ENCODE results near the gene RNF32.

Gene RNF32

DNA sequence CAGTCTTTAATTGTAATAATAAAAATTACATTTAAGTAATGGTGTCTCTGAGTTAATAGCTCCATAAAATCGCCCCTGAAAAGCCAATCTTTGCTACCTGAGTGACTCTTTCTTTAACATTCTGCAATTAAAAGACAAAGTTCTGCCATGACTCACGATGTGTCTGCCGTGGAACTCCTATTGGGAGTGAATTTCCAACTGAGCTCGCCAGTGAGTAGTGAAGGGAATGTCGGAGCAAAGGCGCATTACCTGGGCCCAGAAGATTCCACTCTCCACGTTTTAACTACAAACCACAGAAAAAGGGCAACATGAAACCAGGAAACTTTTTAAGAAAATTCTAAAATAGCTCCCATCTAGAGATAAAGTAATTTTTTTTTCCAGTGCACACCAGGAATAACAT lies 36.9 kb upstream of the RNF32 start:
- TF ChIP-seq RAD21 (IDR thresholded peaks at IDR 0.05; ENCODE audit: low read depth) = no peak
- TF ChIP-seq, protein P1, sequence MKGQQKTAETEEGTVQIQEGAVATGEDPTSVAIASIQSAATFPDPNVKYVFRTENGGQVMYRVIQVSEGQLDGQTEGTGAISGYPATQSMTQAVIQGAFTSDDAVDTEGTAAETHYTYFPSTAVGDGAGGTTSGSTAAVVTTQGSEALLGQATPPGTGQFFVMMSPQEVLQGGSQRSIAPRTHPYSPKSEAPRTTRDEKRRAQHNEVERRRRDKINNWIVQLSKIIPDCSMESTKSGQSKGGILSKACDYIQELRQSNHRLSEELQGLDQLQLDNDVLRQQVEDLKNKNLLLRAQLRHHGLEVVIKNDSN (IDR thresholded peaks at IDR 0.05) = no peak
- no peak for TF ChIP-seq EP300 (IDR thresholded peaks at IDR 0.05; ENCODE audit: borderline replicate concordance)
- no peak for TF ChIP-seq EGR1 (IDR thresholded peaks at IDR 0.05)

GRCh38 chr7:156604311-156604710 lies 36.3 kb upstream of the RNF32 start:
- TF ChIP-seq TEAD4 (IDR thresholded peaks at IDR 0.05) = no peak
- no peak for TF ChIP-seq CEBPB (IDR thresholded peaks at IDR 0.05)

GRCh38 chr7:156604836-156605695 lies 35.5 kb upstream of the RNF32 start:
- TF ChIP-seq ZBTB7A (IDR thresholded peaks at IDR 0.05; ENCODE audit: low read depth) = no peak
- no peak for TF ChIP-seq NFIC (IDR thresholded peaks at IDR 0.05)
- TF ChIP-seq, protein P2, sequence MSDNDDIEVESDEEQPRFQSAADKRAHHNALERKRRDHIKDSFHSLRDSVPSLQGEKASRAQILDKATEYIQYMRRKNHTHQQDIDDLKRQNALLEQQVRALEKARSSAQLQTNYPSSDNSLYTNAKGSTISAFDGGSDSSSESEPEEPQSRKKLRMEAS (IDR thresholded peaks at IDR 0.05) = no peak
- no peak for TF ChIP-seq TAF1 (IDR thresholded peaks at IDR 0.05; ENCODE audit: low read depth)
- TF ChIP-seq, protein P1 (IDR thresholded peaks at IDR 0.05) = no peak
- no peak for TF ChIP-seq CREB1 (IDR thresholded peaks at IDR 0.05; ENCODE audit: low read depth)

DNA sequence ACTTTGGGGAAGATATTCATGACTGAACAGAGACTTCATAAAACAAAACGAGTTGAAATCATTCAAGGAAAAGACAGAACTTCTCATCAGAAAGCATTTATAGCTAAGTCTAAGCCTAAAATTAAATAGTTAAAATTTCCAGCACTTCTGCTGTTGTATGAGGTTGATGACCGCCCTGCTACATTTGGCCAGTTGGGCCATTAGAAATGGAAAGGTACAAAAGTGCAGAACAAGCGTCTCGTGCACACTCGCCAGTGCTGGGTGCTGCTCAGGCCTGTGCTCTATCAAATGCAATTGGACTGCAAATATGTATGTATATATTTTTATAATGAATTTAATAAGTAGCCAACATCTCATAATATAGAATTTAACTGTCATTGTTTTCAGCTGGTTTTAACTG lies 34.4 kb upstream of the RNF32 start:
- TF ChIP-seq, protein P2 (IDR thresholded peaks at IDR 0.05) = no peak
- TF ChIP-seq NFIC (IDR thresholded peaks at IDR 0.05) = no peak
- TF ChIP-seq TEAD4 (IDR thresholded peaks at IDR 0.05) = no peak

DNA sequence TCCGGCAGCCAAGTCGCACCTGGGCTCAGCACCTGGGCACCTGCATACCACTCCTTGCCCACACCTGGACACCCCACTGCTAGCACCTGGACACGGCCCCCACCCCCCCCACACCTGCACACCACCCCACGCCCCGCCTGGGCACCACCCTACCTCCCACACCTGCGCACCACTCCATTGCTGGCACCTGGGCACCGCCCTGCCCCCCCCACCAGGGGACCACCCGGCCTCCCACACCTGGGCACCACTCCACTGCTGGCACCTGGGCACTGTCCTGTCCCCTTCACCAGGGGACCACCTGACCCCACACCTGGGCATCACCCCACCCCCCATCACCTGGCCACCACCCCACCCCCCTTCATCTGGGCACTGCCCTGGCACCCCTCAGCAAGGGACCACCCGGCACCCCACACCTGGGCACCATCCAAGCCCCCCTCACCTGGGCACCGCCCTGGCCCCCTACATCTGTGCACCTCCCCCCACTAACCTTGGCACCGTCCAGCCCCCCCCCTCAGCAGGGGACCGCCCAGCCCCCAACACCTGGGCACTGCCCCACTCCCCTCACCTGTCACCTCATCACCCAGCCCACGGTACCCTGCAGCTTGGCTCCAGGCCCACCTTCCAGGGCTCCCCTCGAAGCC lies 33.8 kb upstream of the RNF32 start:
- TF ChIP-seq CREB1 (IDR thresholded peaks at IDR 0.05; ENCODE audit: low read depth) (no peak), TEAD4 (IDR thresholded peaks at IDR 0.05) (no peak)
- TF ChIP-seq, protein P1 (IDR thresholded peaks at IDR 0.05) = no peak

- no peak for TF ChIP-seq EGR1 (IDR thresholded peaks at IDR 0.05)
- TF ChIP-seq EP300 (IDR thresholded peaks at IDR 0.05; ENCODE audit: borderline replicate concordance) = no peak
- no peak for TF ChIP-seq NFIC (IDR thresholded peaks at IDR 0.05)
- TF ChIP-seq TCF12 (IDR thresholded peaks at IDR 0.05; ENCODE audit: low read depth) = no peak
- TF ChIP-seq YY1 (IDR thresholded peaks at IDR 0.05; ENCODE audit: low read depth) = no peak
- TF ChIP-seq TEAD4 (IDR thresholded peaks at IDR 0.05) = no peak
- TF ChIP-seq, protein P2 (IDR thresholded peaks at IDR 0.05) = no peak
Measured at GRCh38 chr7:156607332-156608172, 33.0 kb upstream of the RNF32 start.

GRCh38 chr7:156608173-156608478 lies 32.4 kb upstream of the RNF32 start:
- no peak for TF ChIP-seq YY1 (IDR thresholded peaks at IDR 0.05; ENCODE audit: low read depth)
- TF ChIP-seq, protein P1 (IDR thresholded peaks at IDR 0.05) = no peak
- no peak for TF ChIP-seq EP300 (IDR thresholded peaks at IDR 0.05; ENCODE audit: borderline replicate concordance)

GRCh38 chr7:156609010-156609877 lies 31.3 kb upstream of the RNF32 start:
- TF ChIP-seq RAD21 (IDR thresholded peaks at IDR 0.05; ENCODE audit: low read depth) = no peak

DNA sequence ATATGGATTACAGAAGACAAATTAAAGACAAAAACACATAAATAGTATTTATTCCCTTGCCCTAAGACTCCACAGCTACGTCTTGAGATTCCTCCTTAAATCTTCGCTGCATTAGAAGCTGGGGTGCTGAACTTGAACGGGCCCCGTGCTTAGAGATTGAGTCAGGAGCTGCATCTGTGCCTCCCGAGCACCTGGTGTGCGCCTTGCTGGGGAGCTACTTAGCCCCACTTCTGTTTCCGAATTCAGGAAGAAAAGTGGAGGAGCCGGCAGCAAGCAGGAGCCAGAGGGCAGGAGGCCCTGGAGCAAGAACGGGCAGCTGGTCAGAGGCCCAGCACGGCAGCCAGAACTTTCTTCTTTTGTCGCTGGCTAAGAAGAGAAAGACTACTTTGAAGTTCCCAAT lies 30.4 kb upstream of the RNF32 start:
- TF ChIP-seq, protein P2 (IDR thresholded peaks at IDR 0.05) = no peak
- TF ChIP-seq ZBTB7A (IDR thresholded peaks at IDR 0.05; ENCODE audit: low read depth) (no peak), TEAD4 (IDR thresholded peaks at IDR 0.05) (no peak), RAD21 (IDR thresholded peaks at IDR 0.05; ENCODE audit: low read depth) (no peak), NFIC (IDR thresholded peaks at IDR 0.05) (no peak), TCF12 (IDR thresholded peaks at IDR 0.05; ENCODE audit: low read depth) (no peak), TAF1 (IDR thresholded peaks at IDR 0.05; ENCODE audit: low read depth) (no peak), CREB1 (IDR thresholded peaks at IDR 0.05; ENCODE audit: low read depth) (no peak), REST (IDR thresholded peaks at IDR 0.05; ENCODE audit: low read depth) (no peak), EGR1 (IDR thresholded peaks at IDR 0.05) (no peak), EP300 (IDR thresholded peaks at IDR 0.05; ENCODE audit: borderline replicate concordance) (no peak), FOXM1 (IDR thresholded peaks at IDR 0.05; ENCODE audit: borderline replicate concordance, low read depth) (no peak), CEBPB (IDR thresholded peaks at IDR 0.05) (no peak), YY1 (IDR thresholded peaks at IDR 0.05; ENCODE audit: low read depth) (no peak)
- TF ChIP-seq, protein P1 (IDR thresholded peaks at IDR 0.05) = no peak

Data from Ishikawa (cell line).